Upper lobe of left lung (tissue), 4 donors: ENCODE measurements around the gene COCH.

ENCODE experiments used
- CTCF ChIP-seq, 6 experiments: fragments of 450-650 bp in 4 of 6; fragments of 200-600 bp in 2 of 6; sonication (generic) in 2 of 6; IDR thresholded peaks; one replicate each; pipeline ENCODE4 v1.5.1; 2016 to 2019; ENCODE audit warnings: antibody characterized with exemption in 6 of 6
- EP300 ChIP-seq, 4 donors: sonication (generic); formaldehyde crosslinking; IDR thresholded peaks; one replicate each; pipeline ENCODE4 v1.5.1; 2017; ENCODE audit warnings: antibody characterized with exemption in 4 of 4, control low read depth in 2 of 4
- POLR2A ChIP-seq, 4 donors: fragments of 450-650 bp; IDR thresholded peaks; one replicate each; pipeline ENCODE4 v1.5.1; 2016 to 2017; ENCODE audit warnings: antibody characterized with exemption in 4 of 4, mild to moderate bottlenecking in 2 of 4

- TF ChIP-seq POLR2A (IDR thresholded peaks at IDR 0.05) (no peak), CTCF (IDR thresholded peaks at IDR 0.05) (no peak), EP300 (IDR thresholded peaks at IDR 0.05) (no peak)
Observed at GRCh38 chr14:30876692-30877091, 2.3 kb downstream of the COCH start.
